Measurements from ENCODE around the gene EDC4. TPM values are rescaled to one million over a fixed set of nuclear protein-coding genes. Genes with fewer than 3 reads are reported as not detected.

Gene EDC4
- total and polyA plus RNA-seq, 2 of the 13 experiments (the other 11 are each of a cell fraction or from before 2014, with no cell fraction given) = 51.4 to 59.1 TPM

GRCh38 chr16:67841816-67842508 is 30.9 kb upstream of the EDC4 start, which contains the start of gene THAP11 (continued):
- no peak for TF ChIP-seq GTF2F1 (IDR thresholded peaks at IDR 0.05; ENCODE audit: low read length)
- peak; percentile 83; the same call in 1 of the 2 replicates for TF ChIP-seq ZNF709 (CRISPR knock-in tag; IDR thresholded peaks at IDR 0.05)
- no peak for TF ChIP-seq EEA1 (CRISPR knock-in tag; IDR thresholded peaks at IDR 0.05; ENCODE audit: borderline replicate concordance)
- peak; percentile 45; the same call in 1 of the 2 replicates for TF ChIP-seq ZNF550 (CRISPR knock-in tag; IDR thresholded peaks at IDR 0.05; ENCODE audit: borderline replicate concordance)
- TF ChIP-seq ZNF562 (CRISPR knock-in tag; IDR thresholded peaks at IDR 0.05; ENCODE audit: borderline replicate concordance) = no peak
- TF ChIP-seq KLF13 (CRISPR knock-in tag; IDR thresholded peaks at IDR 0.05) = peak; percentile 94
- peak; percentile 47; the same call in 1 of the 2 replicates for TF ChIP-seq MXD4 (CRISPR knock-in tag; IDR thresholded peaks at IDR 0.05)
- TF ChIP-seq ZNF430 (CRISPR knock-in tag; IDR thresholded peaks at IDR 0.05) = peak; percentile 54
- peak; percentile 89 for TF ChIP-seq ZNF574 (CRISPR knock-in tag; IDR thresholded peaks at IDR 0.05)
- TF ChIP-seq TBX2 (CRISPR knock-in tag; IDR thresholded peaks at IDR 0.05; ENCODE audit: borderline replicate concordance) = peak; percentile 77
- TF ChIP-seq ZNF3 (CRISPR knock-in tag; IDR thresholded peaks at IDR 0.05) = no peak
- TF ChIP-seq ZBTB26 (CRISPR knock-in tag; IDR thresholded peaks at IDR 0.05; ENCODE audit: borderline replicate concordance) = peak; percentile 66; the same call in 1 of the 2 replicates
- TF ChIP-seq ELF4 (CRISPR knock-in tag; IDR thresholded peaks at IDR 0.05; ENCODE audit: borderline replicate concordance) = peak; percentile 82; the same call in 1 of the 2 replicates
- TF ChIP-seq ZNF33A (CRISPR knock-in tag; IDR thresholded peaks at IDR 0.05; ENCODE audit: borderline replicate concordance) = no peak
- peak; percentile 94 for TF ChIP-seq ZNF839 (CRISPR knock-in tag; IDR thresholded peaks at IDR 0.05; ENCODE audit: borderline replicate concordance)
- peak; percentile 98 for TF ChIP-seq ZNF788 (CRISPR knock-in tag; IDR thresholded peaks at IDR 0.05; ENCODE audit: borderline replicate concordance)
- TF ChIP-seq RNF2 (conservative IDR thresholded peaks at IDR 0.05; ENCODE audit: low read depth) = peak; percentile 91
- TF ChIP-seq FOXO4 (CRISPR knock-in tag; conservative IDR thresholded peaks at IDR 0.05) = no peak
- TF ChIP-seq SRSF9 (IDR thresholded peaks at IDR 0.05; ENCODE audit: borderline replicate concordance, insufficient read depth, low read depth, low read length, poor library complexity, severe bottlenecking) = no peak
- 0 out of 2 replicates have a peak, but pooled peaks have one; percentile 13 for TF ChIP-seq SPEN (CRISPR knock-in tag; IDR thresholded peaks at IDR 0.05; ENCODE audit: low read depth)
- TF ChIP-seq ZNF512B (CRISPR knock-in tag; IDR thresholded peaks at IDR 0.05; ENCODE audit: borderline replicate concordance) = no peak
